ENCODE results near the gene KCNAB3.
A peak's percentile ranks its signal among the peaks of the same experiment; 100 is the strongest.

KCNAB3 gene

GRCh38 chr17:7915179-7915610 is 14.5 kb downstream of the KCNAB3 start:
- Histone ChIP-seq H3K9me3 (peaks cover 3% of the 10 kb centered on the region; the same call in 1 of the 2 replicates), H3K4me1 (peaks cover 2% of the 10 kb centered on the region; the same call in 1 of the 2 replicates), H3K4me3 (ENCODE audit: low read depth, low read length) (peak overlapping the region; percentile 57), H3K27me3 (no peaks in the 10 kb centered on the region), H3K36me3 (no peaks in the 10 kb centered on the region)
- TF ChIP-seq, protein P1, sequence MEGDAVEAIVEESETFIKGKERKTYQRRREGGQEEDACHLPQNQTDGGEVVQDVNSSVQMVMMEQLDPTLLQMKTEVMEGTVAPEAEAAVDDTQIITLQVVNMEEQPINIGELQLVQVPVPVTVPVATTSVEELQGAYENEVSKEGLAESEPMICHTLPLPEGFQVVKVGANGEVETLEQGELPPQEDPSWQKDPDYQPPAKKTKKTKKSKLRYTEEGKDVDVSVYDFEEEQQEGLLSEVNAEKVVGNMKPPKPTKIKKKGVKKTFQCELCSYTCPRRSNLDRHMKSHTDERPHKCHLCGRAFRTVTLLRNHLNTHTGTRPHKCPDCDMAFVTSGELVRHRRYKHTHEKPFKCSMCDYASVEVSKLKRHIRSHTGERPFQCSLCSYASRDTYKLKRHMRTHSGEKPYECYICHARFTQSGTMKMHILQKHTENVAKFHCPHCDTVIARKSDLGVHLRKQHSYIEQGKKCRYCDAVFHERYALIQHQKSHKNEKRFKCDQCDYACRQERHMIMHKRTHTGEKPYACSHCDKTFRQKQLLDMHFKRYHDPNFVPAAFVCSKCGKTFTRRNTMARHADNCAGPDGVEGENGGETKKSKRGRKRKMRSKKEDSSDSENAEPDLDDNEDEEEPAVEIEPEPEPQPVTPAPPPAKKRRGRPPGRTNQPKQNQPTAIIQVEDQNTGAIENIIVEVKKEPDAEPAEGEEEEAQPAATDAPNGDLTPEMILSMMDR (IDR thresholded peaks at IDR 0.05; ENCODE audit: low read depth, low read length), result no peak
- no peak for DNase-seq

DNA sequence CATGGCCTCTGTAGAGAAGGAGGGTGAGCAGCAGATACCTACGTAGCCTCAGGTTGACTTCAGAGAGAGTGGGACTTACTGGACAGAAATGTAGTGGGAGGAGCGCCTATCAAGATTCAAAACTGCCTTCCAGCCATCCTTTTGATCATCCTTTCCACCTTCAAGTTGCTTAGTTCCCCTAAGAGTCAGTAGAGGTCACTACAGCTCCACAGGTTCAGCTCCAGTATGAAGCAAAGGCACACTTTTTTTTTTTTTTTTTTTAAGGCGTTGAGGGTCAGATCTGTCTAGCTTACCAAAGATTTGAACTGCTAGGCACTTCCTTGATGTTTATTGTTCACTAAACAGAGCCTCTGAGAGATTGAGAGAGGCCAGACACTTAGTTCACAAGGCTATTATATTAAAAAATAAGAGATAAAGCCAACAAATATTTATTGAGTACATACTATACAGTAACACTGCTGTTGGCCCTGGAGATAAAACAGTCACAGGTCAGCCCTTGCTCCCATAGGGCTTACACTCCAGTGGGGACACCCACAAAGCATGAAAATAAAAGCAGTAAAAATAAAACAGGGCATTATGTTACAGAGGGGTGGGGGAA is 16.6 kb downstream of the KCNAB3 start:
- peak; percentile 33 for DNase-seq
- Histone ChIP-seq H3K36me3 (no peaks in the 10 kb centered on the region; the same call in 1 of the 2 replicates), H3K4me1 (peaks cover 2% of the 10 kb centered on the region; the same call in 1 of the 2 replicates), H3K27me3 (no peaks in the 10 kb centered on the region), H3K4me3 (ENCODE audit: low read depth, low read length) (no peak overlapping the region), H3K9me3 (peaks cover 3% of the 10 kb centered on the region; the same call in 1 of the 2 replicates)
- TF ChIP-seq, protein P1 (IDR thresholded peaks at IDR 0.05; ENCODE audit: low read depth, low read length), result peak; percentile 77

GRCh38 chr17:7911116-7911515 is 18.5 kb downstream of the KCNAB3 start:
- Histone ChIP-seq H3K4me1 (peaks cover 1% of the 10 kb centered on the region; the same call in 1 of the 2 replicates), H3K27me3 (no peaks in the 10 kb centered on the region), H3K4me3 (ENCODE audit: low read depth, low read length) (no peak overlapping the region), H3K9me3 (peaks cover 1% of the 10 kb centered on the region; the same call in 1 of the 2 replicates), H3K36me3 (peaks cover 4% of the 10 kb centered on the region)
- no peak for DNase-seq
- TF ChIP-seq, protein P1 (IDR thresholded peaks at IDR 0.05; ENCODE audit: low read depth, low read length), result no peak

- Histone ChIP-seq H3K4me3 (ENCODE audit: low read depth, low read length) (no peak overlapping the region), H3K27me3 (no peaks in the 10 kb centered on the region), H3K9me3 (no peaks in the 10 kb centered on the region), H3K36me3 (peaks cover 5% of the 10 kb centered on the region), H3K4me1 (no peaks in the 10 kb centered on the region)
- DNase-seq, result no peak
- TF ChIP-seq, protein P1 (IDR thresholded peaks at IDR 0.05; ENCODE audit: low read depth, low read length), result no peak
Measured at GRCh38 chr17:7910711-7911110, 18.9 kb downstream of the KCNAB3 start.

GRCh38 chr17:7910281-7910680 is 19.4 kb downstream of the KCNAB3 start:
- TF ChIP-seq, protein P1 (IDR thresholded peaks at IDR 0.05; ENCODE audit: low read depth, low read length), result no peak
- Histone ChIP-seq H3K4me1 (no peaks in the 10 kb centered on the region), H3K9me3 (no peaks in the 10 kb centered on the region), H3K4me3 (ENCODE audit: low read depth, low read length) (no peak overlapping the region), H3K36me3 (peaks cover 5% of the 10 kb centered on the region), H3K27me3 (no peaks in the 10 kb centered on the region)
- DNase-seq, result no peak

DNA sequence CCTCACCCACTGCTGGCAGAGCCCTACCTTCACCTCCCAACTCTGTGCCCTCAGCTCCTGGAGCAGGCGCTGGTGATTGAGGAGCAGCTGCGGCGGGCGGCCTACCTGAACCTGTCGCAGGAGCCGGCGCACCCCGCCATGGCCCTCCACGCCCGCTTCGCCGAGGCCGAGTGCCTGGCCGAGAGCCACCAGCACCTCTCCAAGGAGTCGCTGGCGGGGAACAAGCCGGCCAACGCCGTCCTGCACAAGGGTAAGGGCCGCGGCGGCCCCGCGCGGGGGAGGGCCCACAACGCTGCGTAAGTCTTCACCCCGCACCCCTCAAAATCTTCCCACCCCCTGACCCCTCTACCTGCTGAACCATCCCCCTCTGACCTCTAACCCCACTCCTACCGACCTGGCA is 20.6 kb downstream of the KCNAB3 start:
- no peaks in the 10 kb centered on the region for H3K27me3 ChIP-seq
- TF ChIP-seq, protein P1 (IDR thresholded peaks at IDR 0.05; ENCODE audit: low read depth, low read length), result no peak
- H3K4me3 ChIP-seq (ENCODE audit: low read depth, low read length), result no peak overlapping the region
- DNase-seq, result no peak
- no peaks in the 10 kb centered on the region for H3K9me3 ChIP-seq
- no peaks in the 10 kb centered on the region for H3K4me1 ChIP-seq
- H3K36me3 ChIP-seq, result peaks cover 10% of the 10 kb centered on the region
